COLO668 (cell line): ENCODE results near the gene EXOC6B.
"Not testable (repeated sequence)": the region's sequence is repeated elsewhere in the genome, so short reads cannot be mapped to it uniquely, and the experiment has no call there.

Experiments
- DNase-seq: peaks from one replicate; lab custom pipeline; 2025; ENCODE audit not compliant: unreplicated experiment; lab: John Stamatoyannopoulos, UW

The EXOC6B gene

GRCh38 chr2:72685638-72686213 is 140.1 kb downstream of the EXOC6B start:
- DNase-seq, result no peak

GRCh38 chr2:72682061-72682460 is 143.8 kb downstream of the EXOC6B start:
- DNase-seq, result no peak

- no peak for DNase-seq
Observed at GRCh38 chr2:72681016-72681995, 144.5 kb downstream of the EXOC6B start.

GRCh38 chr2:72678024-72678423 is 147.8 kb downstream of the EXOC6B start:
- no peak for DNase-seq

- no peak for DNase-seq
Observed at GRCh38 chr2:72676341-72677025, 149.3 kb downstream of the EXOC6B start.

- no peak for DNase-seq
Observed at GRCh38 chr2:72674982-72675915, 150.6 kb downstream of the EXOC6B start.

- DNase-seq, result no peak
Observed at GRCh38 chr2:72673279-72673678, 152.6 kb downstream of the EXOC6B start.

GRCh38 chr2:72669121-72669520 is 156.7 kb downstream of the EXOC6B start:
- DNase-seq, result no peak

GRCh38 chr2:72668647-72669046 is 157.2 kb downstream of the EXOC6B start:
- DNase-seq, result no peak

- DNase-seq, result no peak
Observed at GRCh38 chr2:72665448-72665847, 160.4 kb downstream of the EXOC6B start.

- no peak for DNase-seq
Observed at GRCh38 chr2:72661985-72662384, 163.8 kb downstream of the EXOC6B start.

- DNase-seq, result no peak
Observed at GRCh38 chr2:72649810-72650209, 176.0 kb downstream of the EXOC6B start.

- DNase-seq, result not testable (repeated sequence)
Observed at GRCh38 chr2:72641221-72641620, 184.6 kb downstream of the EXOC6B start.

- DNase-seq, result no peak
Observed at GRCh38 chr2:72638600-72639211, 187.1 kb downstream of the EXOC6B start.

GRCh38 chr2:72636210-72636609 is 189.6 kb downstream of the EXOC6B start:
- no peak for DNase-seq

GRCh38 chr2:72630767-72631166 is 195.1 kb downstream of the EXOC6B start:
- no peak for DNase-seq

GRCh38 chr2:72629062-72629461 is 196.8 kb downstream of the EXOC6B start:
- no peak for DNase-seq

GRCh38 chr2:72627083-72627482 is 198.8 kb downstream of the EXOC6B start:
- no peak for DNase-seq

- no peak for DNase-seq
Observed at GRCh38 chr2:72625366-72625765, 200.5 kb downstream of the EXOC6B start.

GRCh38 chr2:72623481-72623880 is 202.4 kb downstream of the EXOC6B start:
- DNase-seq, result no peak
